A549 (cell line): ENCODE data around the gene VPS26B. TPM values are rescaled to one million over a fixed set of nuclear protein-coding genes. Genes with fewer than 3 reads are reported as not detected.

ENCODE experiments used
- ATAC-seq, 2 experiments: fragments of 200-7000 bp in 1 of 2; fragments of >200 bp in 1 of 2; cut with Nextera tagmentation in 1 of 2; cut with Tn5 transposase in 1 of 2; 3 replicates each; pipeline versions ENCODE4 v1.8.0 to v1.9.1; 2018 to 2020; ENCODE audit warnings: mild to moderate bottlenecking in 1 of 2, moderate library complexity in 1 of 2
- CTCF ChIA-PET: fragments of 300-600 bp; sonication (Branson Sonifier 250); formaldehyde crosslinking; extraction: SDS; loops from one replicate; lab custom pipeline; 2021; ENCODE audit warnings: antibody characterized with exemption, inconsistent platforms; lab: Yijun Ruan, JAX
- POLR2A ChIA-PET: fragments of 350-600 bp; formaldehyde crosslinking; extraction: SDS; loops from one replicate; lab custom pipeline; 2021; ENCODE audit warnings: antibody characterized with exemption, inconsistent platforms; lab: Yijun Ruan, JAX
- DNase-seq, 2 experiments: peaks; one replicate each; pipeline versions ENCODE4 v3.0.0 to v3.0.0-alpha.2; 2011 to 2016; ENCODE audit warnings: low read depth in 1 of 2, low spot score in 1 of 2
- FAIRE-seq: peaks from 2 replicates; lab custom pipeline; 2011; peaks lifted over from hg19 to GRCh38; lab: Jason Lieb, UNC
- H3K27ac ChIP-seq, 2 experiments: fragments of >200 bp; sonication (Bioruptor Twin); formaldehyde crosslinking; 3 replicates each; pipeline ENCODE4 v1.5.1; 2016 to 2017
- H3K4me1 ChIP-seq: fragments of >200 bp; sonication (Bioruptor Twin); formaldehyde crosslinking; 3 replicates; pipeline ENCODE4 v1.6.1; 2016
- H3K4me2 ChIP-seq: fragments of >200 bp; sonication (Bioruptor Twin); formaldehyde crosslinking; 3 replicates; pipeline ENCODE4 v1.6.1; 2016
- H3K4me3 ChIP-seq: fragments of >200 bp; sonication (Bioruptor Twin); formaldehyde crosslinking; 3 replicates; pipeline ENCODE4 v1.5.1; 2016
- H3K9me3 ChIP-seq: fragments of >200 bp; sonication (Bioruptor Twin); formaldehyde crosslinking; 3 replicates; pipeline ENCODE4 v1.6.1; 2016
- BHLHE40 ChIP-seq: IDR thresholded peaks from 2 replicates; pipeline ENCODE4 v1.6.1; 2012; ENCODE audit warnings: low read depth, low read length, inconsistent platforms
- CEBPB ChIP-seq, 2 experiments: fragments of >200 bp in 1 of 2; sonication (Bioruptor Twin) in 1 of 2; formaldehyde crosslinking in 1 of 2; IDR thresholded peaks; 2 replicates each; pipeline ENCODE4 v1.6.1; 2012 to 2016
- CHD2 ChIP-seq: fragments of 150-350 bp; IDR thresholded peaks from 2 replicates; pipeline ENCODE4 v1.6.1; 2014; ENCODE audit warnings: low read length; ENCODE audit not compliant: partially characterized antibody
- FOSB ChIP-seq: fragments of 250-450 bp; sonication (Bioruptor Pico); IDR thresholded peaks from 2 replicates; pipeline ENCODE4 v1.5.0; 2020; ENCODE audit warnings: mild to moderate bottlenecking, moderate library complexity
- HEYL ChIP-seq: fragments of 250-450 bp; sonication (Bioruptor Pico); IDR thresholded peaks from 2 replicates; pipeline ENCODE4 v1.8.0; 2021; ENCODE audit warnings: mild to moderate bottlenecking, moderate library complexity
- JUNB ChIP-seq: fragments of >200 bp; sonication (Bioruptor Twin); formaldehyde crosslinking; IDR thresholded peaks from 2 replicates; pipeline ENCODE4 v1.6.1; 2016
- KDM5A ChIP-seq: fragments of 200-600 bp; sonication (generic); IDR thresholded peaks from 2 replicates; pipeline ENCODE4 v1.6.1; 2016; ENCODE audit warnings: antibody characterized with exemption, mild to moderate bottlenecking
- MAX ChIP-seq: IDR thresholded peaks from 2 replicates; pipeline ENCODE4 v1.6.1; 2012
- MYC ChIP-seq: IDR thresholded peaks from 2 replicates; pipeline ENCODE4 v1.6.1; 2012; ENCODE audit warnings: mild to moderate bottlenecking, inconsistent platforms, low read length, improper control_type of control experiment, borderline replicate concordance
- NPAS2 ChIP-seq: fragments of 250-450 bp; sonication (Bioruptor Pico); IDR thresholded peaks from 2 replicates; pipeline ENCODE4 v1.8.0; 2022; ENCODE audit warnings: mild to moderate bottlenecking, moderate library complexity, borderline replicate concordance
- PHF8 ChIP-seq: fragments of 200-600 bp; sonication (generic); IDR thresholded peaks from 2 replicates; pipeline ENCODE4 v1.6.1; 2016; ENCODE audit warnings: low read depth, mild to moderate bottlenecking, antibody characterized with exemption, moderate library complexity, borderline replicate concordance
- RAD21 ChIP-seq, 2 experiments: fragments of >200 bp in 1 of 2; sonication (Bioruptor Twin) in 1 of 2; formaldehyde crosslinking in 1 of 2; IDR thresholded peaks in 1 of 2; conservative IDR thresholded peaks in 1 of 2; 2 replicates in 1 of 2; 3 replicates in 1 of 2; pipeline ENCODE4 v1.6.1; 2012 to 2018; ENCODE audit warnings: inconsistent platforms in 1 of 2
- RARB ChIP-seq: fragments of 250-450 bp; sonication (Bioruptor Pico); IDR thresholded peaks from 2 replicates; pipeline ENCODE4 v1.8.0; 2021; ENCODE audit warnings: mild to moderate bottlenecking, moderate library complexity
- RCOR1 ChIP-seq: fragments of 150-350 bp; IDR thresholded peaks from 2 replicates; pipeline ENCODE4 v1.6.1; 2014; ENCODE audit warnings: antibody characterized with exemption, low read length, low read depth
- RNF2 ChIP-seq: fragments of 200-600 bp; sonication (generic); IDR thresholded peaks from 2 replicates; pipeline ENCODE4 v1.6.1; 2016; ENCODE audit warnings: low read depth, mild to moderate bottlenecking, antibody characterized with exemption, moderate library complexity, borderline replicate concordance
- SMC3 ChIP-seq: fragments of >200 bp; sonication (Bioruptor Twin); formaldehyde crosslinking; IDR thresholded peaks from 3 replicates; pipeline ENCODE4 v1.6.1; 2018; ENCODE audit warnings: inconsistent platforms
- TFCP2L1 ChIP-seq: fragments of 250-450 bp; sonication (Bioruptor Pico); IDR thresholded peaks from 2 replicates; pipeline ENCODE4 v1.5.0; 2021; ENCODE audit warnings: mild to moderate bottlenecking
- ZC3H11A ChIP-seq: fragments of 450-650 bp; IDR thresholded peaks from 2 replicates; pipeline ENCODE4 v1.6.1; 2014; ENCODE audit warnings: antibody characterized with exemption, mild to moderate bottlenecking
- WGBS: methylation state at CpG from one replicate; pipeline ENCODE4 v1.1.6; 2017; ENCODE audit errors: missing lambda C conversion rate; 5-methylcytosine and 5-hydroxymethylcytosine counted together
- polyA plus RNA-seq, 4 experiments: library from polyadenylated mRNA; depleted of rRNA in 3 of 4; stranded (reverse); fragments of >200 nt; fragmentation: RNase III in 1 of 4; extraction: RNeasy Plus Mini Kit Qiagen cat#74134 plus additional on column Dnase treatment in 1 of 4; gene quantifications; 2 replicates in 3 of 4; 3 replicates in 1 of 4; pipeline ENCODE4 v1.2.3, GENCODE V29; 2011 to 2017
- TF ChIP-seq, protein P1 (sequence below): fragments of 450-650 bp; IDR thresholded peaks from 2 replicates; pipeline ENCODE4 v1.6.1; 2014; ENCODE audit warnings: antibody characterized with exemption
- TF ChIP-seq, protein P2 (sequence below): fragments of >200 bp; sonication (Bioruptor Twin); formaldehyde crosslinking; IDR thresholded peaks from 3 replicates; pipeline ENCODE4 v1.5.1; 2016
- TF ChIP-seq, protein P3 (sequence below): fragments of >200 bp; sonication (Bioruptor Twin); formaldehyde crosslinking; IDR thresholded peaks from 2 replicates; pipeline ENCODE4 v1.6.1; 2016
- TF ChIP-seq, protein P4 (sequence below): fragments of 250-450 bp; sonication (Bioruptor Pico); IDR thresholded peaks from 2 replicates; pipeline ENCODE4 v1.5.0; 2020; ENCODE audit warnings: low read depth, mild to moderate bottlenecking, moderate library complexity

VPS26B gene
- polyA plus RNA-seq, 2 of the 4 experiments (the other 2 are of a cell fraction), result 19.2 to 25.7 TPM

DNA sequence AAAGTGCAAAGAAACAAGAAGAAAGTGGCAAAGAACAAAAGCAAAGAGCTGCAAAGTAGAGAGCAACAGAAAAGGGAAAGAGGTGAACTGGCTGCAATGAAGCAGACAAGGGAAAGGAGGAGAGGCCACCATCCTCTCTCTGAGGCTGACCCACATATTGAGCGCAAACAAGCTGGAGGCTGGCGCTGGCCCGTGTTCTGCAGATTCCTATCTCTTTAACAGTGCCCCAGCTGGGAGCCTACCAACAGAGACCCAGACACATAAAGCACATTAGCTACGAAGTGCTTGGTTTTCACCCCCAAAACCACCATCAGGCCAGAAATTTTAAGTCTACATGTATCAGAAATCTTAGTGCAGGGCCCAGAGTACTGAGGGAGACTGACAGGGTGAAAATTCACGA, 18.3 kb upstream of the VPS26B start (continued):
- TF ChIP-seq BHLHE40, result no peak
- TF ChIP-seq SMC3, result no peak
- TF ChIP-seq, protein P1, sequence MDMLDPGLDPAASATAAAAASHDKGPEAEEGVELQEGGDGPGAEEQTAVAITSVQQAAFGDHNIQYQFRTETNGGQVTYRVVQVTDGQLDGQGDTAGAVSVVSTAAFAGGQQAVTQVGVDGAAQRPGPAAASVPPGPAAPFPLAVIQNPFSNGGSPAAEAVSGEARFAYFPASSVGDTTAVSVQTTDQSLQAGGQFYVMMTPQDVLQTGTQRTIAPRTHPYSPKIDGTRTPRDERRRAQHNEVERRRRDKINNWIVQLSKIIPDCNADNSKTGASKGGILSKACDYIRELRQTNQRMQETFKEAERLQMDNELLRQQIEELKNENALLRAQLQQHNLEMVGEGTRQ, result no peak
- no peak for TF ChIP-seq MAX
- no peak for TF ChIP-seq FOSB (CRISPR knock-in tag)
- no peak for TF ChIP-seq RARB (CRISPR knock-in tag)
- no peak for TF ChIP-seq RNF2
- TF ChIP-seq PHF8, result no peak
- TF ChIP-seq JUNB, result no peak

- 80% methylated on average over 14 of the region's 16 CpGs for WGBS
- Histone ChIP-seq H3K27ac (no peak overlapping the region), H3K4me2 (no peak overlapping the region), H3K4me1 (no peaks in the 10 kb centered on the region), H3K9me3 (no peaks in the 10 kb centered on the region), H3K4me3 (no peak overlapping the region)
- FAIRE-seq, result no peak
- TF ChIP-seq ZC3H11A (no peak), RAD21 (conservative IDR thresholded peaks at IDR 0.05 in 1 of 2, IDR thresholded peaks at IDR 0.05 in 1 of 2) (0 out of 5 replicates have a peak, but pooled peaks of 1 of the 2 experiments have one; percentile 19)
- TF ChIP-seq, protein P2, sequence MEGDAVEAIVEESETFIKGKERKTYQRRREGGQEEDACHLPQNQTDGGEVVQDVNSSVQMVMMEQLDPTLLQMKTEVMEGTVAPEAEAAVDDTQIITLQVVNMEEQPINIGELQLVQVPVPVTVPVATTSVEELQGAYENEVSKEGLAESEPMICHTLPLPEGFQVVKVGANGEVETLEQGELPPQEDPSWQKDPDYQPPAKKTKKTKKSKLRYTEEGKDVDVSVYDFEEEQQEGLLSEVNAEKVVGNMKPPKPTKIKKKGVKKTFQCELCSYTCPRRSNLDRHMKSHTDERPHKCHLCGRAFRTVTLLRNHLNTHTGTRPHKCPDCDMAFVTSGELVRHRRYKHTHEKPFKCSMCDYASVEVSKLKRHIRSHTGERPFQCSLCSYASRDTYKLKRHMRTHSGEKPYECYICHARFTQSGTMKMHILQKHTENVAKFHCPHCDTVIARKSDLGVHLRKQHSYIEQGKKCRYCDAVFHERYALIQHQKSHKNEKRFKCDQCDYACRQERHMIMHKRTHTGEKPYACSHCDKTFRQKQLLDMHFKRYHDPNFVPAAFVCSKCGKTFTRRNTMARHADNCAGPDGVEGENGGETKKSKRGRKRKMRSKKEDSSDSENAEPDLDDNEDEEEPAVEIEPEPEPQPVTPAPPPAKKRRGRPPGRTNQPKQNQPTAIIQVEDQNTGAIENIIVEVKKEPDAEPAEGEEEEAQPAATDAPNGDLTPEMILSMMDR, result peak; percentile 52
- DNase-seq, result peak in 1 of 2 experiments; percentile 25
- CTCF ChIA-PET, result interaction anchor here (0.6 to 2.0 kb wide), 4 partner anchors 9 to 109 kb away, joined by 3 to 6 read pairs (median 4); partner anchors contain the start of gene VPS26B
- POLR2A ChIA-PET, result no interaction called here
- peak in 1 of 2 experiments; percentile 52; a peak in 2 of 6 replicates for ATAC-seq
Measured at GRCh38 chr11:134207538-134208239, 16.8 kb upstream of the VPS26B start.

DNA sequence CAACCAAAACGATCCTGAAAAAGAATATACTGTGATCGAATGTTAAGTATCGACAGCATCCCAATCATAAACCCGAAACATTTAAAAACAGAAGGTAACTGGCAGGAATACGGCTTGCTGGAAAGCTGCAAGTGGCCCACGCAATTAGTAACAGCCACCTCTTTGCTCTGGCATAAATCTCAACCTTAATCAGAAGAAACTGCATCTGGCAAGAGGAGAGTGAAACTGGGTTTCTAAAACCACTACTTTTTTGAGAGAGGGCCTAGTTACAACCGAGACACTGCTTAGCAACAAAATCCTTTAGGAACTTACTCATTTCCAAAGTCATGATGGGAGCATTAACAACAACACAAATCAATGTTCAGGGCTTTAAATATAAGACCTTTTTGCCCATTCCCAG, 8.6 kb upstream of the VPS26B start:
- 96% methylated on average over 7 of the region's 7 CpGs for WGBS
- Histone ChIP-seq H3K4me1 (no peaks in the 10 kb centered on the region), H3K9me3 (no peaks in the 10 kb centered on the region), H3K27ac (no peak overlapping the region), H3K4me2 (no peak overlapping the region), H3K4me3 (no peak overlapping the region)
- CTCF ChIA-PET, result no interaction called here
- POLR2A ChIA-PET, result no interaction called here
- TF ChIP-seq, protein P3, sequence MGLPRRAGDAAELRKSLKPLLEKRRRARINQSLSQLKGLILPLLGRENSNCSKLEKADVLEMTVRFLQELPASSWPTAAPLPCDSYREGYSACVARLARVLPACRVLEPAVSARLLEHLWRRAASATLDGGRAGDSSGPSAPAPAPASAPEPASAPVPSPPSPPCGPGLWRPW, result no peak
- no peak for TF ChIP-seq RNF2
- no peak for TF ChIP-seq CEBPB (IDR thresholded peaks at IDR 0.05)
- no peak for TF ChIP-seq RCOR1
- no peak for TF ChIP-seq JUNB
- TF ChIP-seq, protein P4, sequence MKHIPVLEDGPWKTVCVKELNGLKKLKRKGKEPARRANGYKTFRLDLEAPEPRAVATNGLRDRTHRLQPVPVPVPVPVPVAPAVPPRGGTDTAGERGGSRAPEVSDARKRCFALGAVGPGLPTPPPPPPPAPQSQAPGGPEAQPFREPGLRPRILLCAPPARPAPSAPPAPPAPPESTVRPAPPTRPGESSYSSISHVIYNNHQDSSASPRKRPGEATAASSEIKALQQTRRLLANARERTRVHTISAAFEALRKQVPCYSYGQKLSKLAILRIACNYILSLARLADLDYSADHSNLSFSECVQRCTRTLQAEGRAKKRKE, result no peak
- no peak for TF ChIP-seq HEYL (CRISPR knock-in tag)
- TF ChIP-seq RARB (CRISPR knock-in tag), result no peak
- TF ChIP-seq CHD2, result no peak
- no peak for TF ChIP-seq SMC3
- no peak for TF ChIP-seq TFCP2L1 (CRISPR knock-in tag)
- no peak for TF ChIP-seq MYC
- TF ChIP-seq KDM5A, result no peak
- no peak for TF ChIP-seq NPAS2 (CRISPR knock-in tag)
- ATAC-seq (no peak), DNase-seq (no peak), FAIRE-seq (no peak)
